ENCODE data around the gene MRPL50.

The MRPL50 gene

DNA sequence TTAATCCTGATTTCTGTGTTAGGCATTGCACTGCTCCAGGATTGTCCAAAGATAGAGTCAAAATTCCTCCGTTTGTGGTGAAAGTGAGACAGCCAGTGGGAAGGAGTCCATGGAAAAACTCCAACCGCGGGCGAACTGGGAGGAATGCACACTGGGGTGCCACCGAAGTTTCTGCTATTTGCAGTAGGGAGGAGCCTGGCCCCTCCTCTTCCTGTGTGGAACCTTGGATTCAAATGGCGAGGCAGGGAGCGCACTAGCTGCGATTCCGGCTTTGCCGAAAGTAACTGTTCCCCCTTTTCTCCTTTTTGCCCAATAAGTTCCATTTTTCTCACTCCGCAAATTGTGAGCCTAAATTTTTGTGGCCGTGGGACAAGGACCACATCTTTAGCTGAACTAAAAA, 22.9 kb downstream of the MRPL50 start:
- no peak for DNase-seq (ENCODE audit: low read depth in 2 of 2)

- DNase-seq (ENCODE audit: low read depth in 2 of 2), result no peak
Measured at GRCh38 chr9:101372327-101373118, 25.9 kb downstream of the MRPL50 start.

GRCh38 chr9:101371813-101372212, 26.6 kb downstream of the MRPL50 start:
- no peak for DNase-seq (ENCODE audit: low read depth in 2 of 2)

DNA sequence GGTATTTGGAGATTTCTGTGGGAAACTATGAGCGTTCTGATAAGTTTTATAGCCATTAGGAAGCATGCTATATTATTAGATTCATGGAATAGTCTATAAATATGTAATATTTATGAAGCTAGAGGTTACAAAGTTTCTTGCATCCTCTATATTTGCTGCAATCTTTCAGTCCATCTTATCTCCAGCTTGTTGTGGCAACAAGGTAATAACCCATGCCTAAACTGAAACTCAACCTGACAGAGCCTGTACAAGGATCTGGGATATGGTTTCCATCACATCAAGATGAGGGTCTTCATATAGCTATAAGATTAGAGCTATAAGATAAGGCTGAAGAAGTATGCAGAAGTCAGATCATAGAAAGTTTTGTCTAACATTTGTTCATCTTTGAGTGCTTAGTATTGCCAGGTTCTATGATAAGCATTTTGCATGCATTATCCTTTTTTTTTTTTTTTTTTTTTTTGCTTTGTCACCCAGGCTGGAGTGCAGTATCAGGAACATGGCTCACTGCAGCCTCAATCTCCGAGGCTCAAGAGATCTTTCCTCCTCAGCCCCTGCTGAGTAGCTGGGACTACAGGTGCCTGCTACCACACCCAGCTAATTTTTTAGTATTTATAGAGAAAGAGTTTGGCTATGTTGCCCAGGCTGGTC, 28.4 kb downstream of the MRPL50 start:
- no peak for DNase-seq (ENCODE audit: low read depth in 2 of 2)

- no peak for DNase-seq (ENCODE audit: low read depth in 2 of 2)
Measured at GRCh38 chr9:101369286-101369685, 29.1 kb downstream of the MRPL50 start.

GRCh38 chr9:101367323-101367722, 31.1 kb downstream of the MRPL50 start:
- no peak for DNase-seq (ENCODE audit: low read depth in 2 of 2)

- no peak for DNase-seq (ENCODE audit: low read depth in 2 of 2)
Measured at GRCh38 chr9:101366038-101366756, 32.2 kb downstream of the MRPL50 start.

DNA sequence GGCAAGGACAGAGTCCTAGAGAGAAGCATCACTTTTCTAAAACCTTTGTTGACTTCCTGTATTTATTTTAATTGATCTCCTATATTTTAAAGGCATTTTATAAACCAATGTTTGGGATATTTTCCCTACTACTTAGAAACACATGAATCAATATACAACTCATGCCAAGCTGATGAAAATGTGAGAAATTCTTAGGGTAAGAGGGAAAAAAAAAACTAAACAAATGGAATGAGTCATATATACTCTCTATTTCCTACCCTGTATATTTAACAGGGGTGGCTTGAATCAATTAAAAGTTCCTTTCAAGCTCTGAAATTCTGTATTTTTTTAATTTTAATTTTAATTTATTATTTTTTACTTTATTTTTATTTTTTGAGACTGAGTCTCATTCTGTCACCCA, 33.2 kb downstream of the MRPL50 start:
- no peak for DNase-seq (ENCODE audit: low read depth in 2 of 2)

DNA sequence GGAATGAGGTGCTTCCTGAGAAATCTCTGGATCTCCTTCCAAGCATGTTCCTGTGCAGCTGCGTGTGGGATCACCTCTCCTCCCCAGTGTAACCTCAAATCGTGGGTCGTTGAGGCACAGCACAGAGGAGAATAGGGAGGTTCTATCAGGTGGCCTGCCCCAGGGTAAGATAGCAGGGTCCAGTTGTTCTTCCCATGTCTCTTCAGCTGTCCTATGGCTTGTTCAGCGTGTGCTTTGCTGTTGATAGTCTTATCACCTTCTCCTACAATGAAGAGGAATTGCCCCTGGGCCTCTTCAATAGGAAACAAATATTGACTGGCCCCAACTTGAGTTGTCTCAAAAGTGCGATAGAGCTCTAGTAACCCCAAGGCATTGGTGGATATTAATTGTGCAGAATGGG, 36.0 kb downstream of the MRPL50 start:
- DNase-seq (ENCODE audit: low read depth in 2 of 2), result no peak

DNA sequence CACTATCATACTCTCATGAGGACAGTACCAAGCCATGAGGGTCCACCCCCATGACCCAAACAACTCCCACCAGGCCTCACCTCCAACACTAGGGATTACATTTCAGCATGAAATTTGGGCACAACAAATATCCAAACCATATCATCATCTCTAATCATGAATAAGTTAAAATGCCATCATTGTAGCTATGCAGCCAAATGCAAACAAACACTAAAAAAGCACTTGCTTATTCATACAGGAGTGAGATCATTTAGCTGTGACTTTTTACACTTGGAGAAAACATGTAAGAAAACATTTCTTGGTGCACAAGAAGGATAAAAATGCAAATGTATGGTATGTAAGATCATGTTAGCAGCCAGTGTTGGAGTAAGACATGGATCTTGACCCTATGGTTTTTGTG, 37.8 kb downstream of the MRPL50 start:
- no peak for DNase-seq (ENCODE audit: low read depth in 2 of 2)

GRCh38 chr9:101359679-101360078, 38.7 kb downstream of the MRPL50 start:
- DNase-seq (ENCODE audit: low read depth in 2 of 2), result no peak

GRCh38 chr9:101356619-101357018, 41.8 kb downstream of the MRPL50 start:
- no peak for DNase-seq (ENCODE audit: low read depth in 2 of 2)

DNA sequence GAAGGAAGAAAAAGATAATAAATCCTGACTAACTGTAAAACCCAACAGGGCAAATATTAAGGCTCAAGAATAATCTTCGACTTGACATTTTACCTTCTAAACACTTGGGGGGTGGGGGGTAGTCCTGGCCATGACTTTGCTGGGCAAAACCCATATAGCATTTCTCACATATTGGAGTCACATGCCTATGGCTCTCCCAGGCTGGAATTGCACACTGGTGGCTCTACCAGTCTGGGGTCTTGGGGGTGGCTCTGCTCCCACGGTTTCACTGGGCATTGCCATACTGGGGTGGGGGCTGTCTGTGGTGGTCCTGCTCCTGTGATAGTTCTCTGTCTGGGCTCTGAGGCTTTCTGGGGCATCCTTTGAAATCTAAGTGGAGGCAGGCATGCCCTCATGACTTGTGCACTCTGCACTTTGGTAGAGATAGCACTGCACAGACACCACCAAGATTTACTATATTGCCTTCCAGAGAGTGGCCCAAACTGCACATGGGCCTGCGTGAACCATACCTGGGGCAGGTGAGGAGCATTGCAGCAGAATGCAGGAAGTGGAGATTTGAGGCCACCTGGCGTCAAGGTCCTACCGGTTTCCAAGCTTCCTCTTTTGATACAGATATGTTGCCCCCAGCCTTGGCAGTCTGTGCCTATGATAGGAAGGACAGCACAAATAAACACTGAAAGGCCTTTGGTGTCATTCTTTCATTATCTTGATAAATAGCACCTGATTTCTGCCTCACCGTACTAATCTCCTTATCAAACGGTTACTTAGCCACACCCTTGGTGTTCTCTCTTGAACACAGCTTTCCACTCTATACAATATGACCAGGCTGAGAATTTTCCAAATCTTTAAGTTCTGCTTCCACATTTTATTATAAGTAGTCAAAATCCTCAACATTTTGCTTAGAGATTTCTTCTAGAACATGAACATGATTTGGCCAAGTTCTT, 43.4 kb downstream of the MRPL50 start:
- no peak for DNase-seq (ENCODE audit: low read depth in 2 of 2)

DNA sequence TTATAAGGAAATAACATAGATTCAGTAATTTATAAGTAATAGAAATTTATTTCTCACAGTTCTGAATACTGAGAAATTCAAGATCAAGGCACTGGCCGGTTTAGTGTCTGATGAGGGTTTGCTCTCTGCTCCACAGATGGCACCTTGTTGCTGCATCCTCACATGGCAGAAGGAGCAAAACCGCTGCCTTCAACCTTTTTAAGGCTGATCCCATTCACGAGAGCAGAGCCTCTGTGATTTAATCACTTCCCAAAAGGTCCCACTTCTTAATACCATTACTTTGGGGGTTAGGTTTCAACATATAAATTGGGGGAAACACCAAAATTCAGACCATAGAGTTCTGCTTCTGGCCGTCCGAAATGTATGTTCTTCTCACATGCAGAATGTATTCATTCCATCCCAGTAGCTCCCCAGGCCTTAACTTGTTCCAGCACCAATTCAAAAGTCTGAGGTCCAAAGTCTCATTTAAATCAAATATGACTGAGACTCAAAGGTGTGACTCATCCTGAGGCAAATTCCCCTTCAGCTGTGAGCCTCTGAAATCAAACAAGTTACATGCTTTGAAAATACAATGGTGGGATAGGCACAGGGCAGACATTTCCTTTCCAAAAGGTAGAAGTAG, 44.2 kb downstream of the MRPL50 start:
- no peak for DNase-seq (ENCODE audit: low read depth in 2 of 2)

GRCh38 chr9:101353683-101354082, 44.7 kb downstream of the MRPL50 start:
- DNase-seq (ENCODE audit: low read depth in 2 of 2), result no peak

DNA sequence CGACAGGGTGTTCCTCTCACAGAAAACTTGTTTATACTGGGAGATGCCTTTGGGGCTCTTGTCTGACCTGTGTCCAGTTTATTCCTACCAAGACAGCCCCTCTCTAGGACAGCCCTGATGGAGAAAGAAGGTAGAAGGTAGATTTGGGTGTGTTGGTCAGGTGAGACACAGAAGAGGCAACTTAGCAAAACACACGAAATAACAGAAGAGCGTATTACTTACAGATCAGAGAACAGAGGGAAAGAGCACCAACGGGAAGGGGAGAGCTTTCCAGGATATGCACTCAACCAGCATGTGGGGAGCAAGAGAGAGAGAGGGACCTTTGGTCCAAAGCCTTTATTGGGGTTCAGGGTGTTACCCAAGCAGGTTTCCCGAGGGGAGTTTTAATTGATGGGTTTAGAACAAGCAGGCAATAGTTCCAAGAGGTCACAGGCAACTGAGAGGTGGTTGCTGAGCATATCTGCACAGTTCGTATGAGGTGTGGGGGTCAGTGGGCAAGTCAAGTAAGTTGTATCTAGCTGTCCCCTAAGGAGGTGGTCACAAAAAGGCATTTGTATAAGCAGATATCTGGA, 45.4 kb downstream of the MRPL50 start:
- DNase-seq (ENCODE audit: low read depth in 2 of 2), result no peak

- DNase-seq (ENCODE audit: low read depth in 2 of 2), result no peak
Measured at GRCh38 chr9:101350285-101350684, 48.1 kb downstream of the MRPL50 start.

GRCh38 chr9:101342595-101342994, 55.8 kb downstream of the MRPL50 start:
- no peak for DNase-seq (ENCODE audit: low read depth in 2 of 2)

GRCh38 chr9:101341958-101342357, 56.5 kb downstream of the MRPL50 start:
- DNase-seq (ENCODE audit: low read depth in 2 of 2), result no peak
